PC-9 (cell line): Measurements from ENCODE around the gene SNF8. TPM values are rescaled to one million over a fixed set of nuclear protein-coding genes. Genes with fewer than 3 reads are reported as not detected.

ENCODE experiments used
- BruUV-seq: library from RNA; stranded (reverse); fragments of 400-500 nt; replicated peaks from 2 replicates; lab custom pipeline; 2021; lab: Mats Ljungman, UMichigan
- CTCF ChIA-PET: fragments of 300-600 bp; sonication (Branson Sonifier 250); formaldehyde crosslinking; loops from one replicate; lab custom pipeline; 2022; ENCODE audit warnings: antibody characterized with exemption; lab: Charles Lee
- POLR2A ChIA-PET: fragments of 300-600 bp; sonication (Branson Sonifier 250); formaldehyde crosslinking; loops from one replicate; lab custom pipeline; 2022; ENCODE audit warnings: antibody characterized with exemption; ENCODE audit not compliant: unreplicated experiment; lab: Charles Lee
- DNase-seq, 2 experiments: peaks; one replicate each; pipeline versions ENCODE4 v3.0.0 to v3.0.0-alpha.2; 2015 to 2022; ENCODE audit warnings: mixed read lengths in 1 of 2
- H2AFZ ChIP-seq: fragments of 200-600 bp; sonication (generic); 2 replicates; pipeline ENCODE4 v1.8.1; 2017; ENCODE audit warnings: antibody characterized with exemption
- H3F3A ChIP-seq: fragments of 200-600 bp; sonication (generic); 2 replicates; pipeline ENCODE4 v1.8.1; 2017; ENCODE audit warnings: antibody characterized with exemption, mild to moderate bottlenecking, low read depth; ENCODE audit not compliant: insufficient read depth
- H3K27ac ChIP-seq: fragments of 200-600 bp; sonication (generic); 2 replicates; pipeline ENCODE4 v1.6.1; 2016; ENCODE audit warnings: mixed run types
- H3K27me3 ChIP-seq: fragments of 200-600 bp; sonication (generic); 2 replicates; pipeline ENCODE4 v1.6.1; 2016; ENCODE audit warnings: low read depth, mixed run types; ENCODE audit not compliant: insufficient read depth
- H3K36me3 ChIP-seq: fragments of 200-600 bp; sonication (generic); 2 replicates; pipeline ENCODE4 v1.6.1; 2016; ENCODE audit warnings: low read depth, mixed run types
- H3K4me1 ChIP-seq: fragments of 200-600 bp; sonication (generic); replicated peaks from 2 replicates; pipeline ENCODE4 v1.6.1; 2016; ENCODE audit warnings: mixed run types; ENCODE audit not compliant: insufficient read depth
- H3K4me2 ChIP-seq: fragments of 200-600 bp; sonication (generic); 2 replicates; pipeline ENCODE4 v1.6.1; 2017; ENCODE audit warnings: mixed run types
- H3K4me3 ChIP-seq: fragments of 200-600 bp; sonication (generic); 2 replicates; pipeline ENCODE4 v1.6.1; 2016; ENCODE audit warnings: mixed run types
- H3K79me2 ChIP-seq: fragments of 200-600 bp; sonication (generic); 2 replicates; pipeline ENCODE4 v1.6.1; 2017; ENCODE audit warnings: low read depth, mixed run types
- H3K9me2 ChIP-seq: fragments of 200-600 bp; sonication (generic); 2 replicates; pipeline ENCODE4 v1.8.1; 2017; ENCODE audit warnings: mild to moderate bottlenecking; ENCODE audit not compliant: insufficient read depth
- H3K9me3 ChIP-seq: fragments of 200-600 bp; sonication (generic); 2 replicates; pipeline ENCODE4 v1.8.1; 2016; ENCODE audit warnings: low read depth; ENCODE audit not compliant: insufficient read depth
- H4K20me1 ChIP-seq: fragments of 200-600 bp; sonication (generic); 2 replicates; pipeline ENCODE4 v1.8.1; 2017; ENCODE audit not compliant: insufficient read depth
- EZH2 ChIP-seq: fragments of 200-600 bp; sonication (generic); IDR thresholded peaks from 2 replicates; pipeline ENCODE4 v1.8.0; 2017; ENCODE audit warnings: antibody characterized with exemption, low read depth
- intact Hi-C: fragments of 100-400 bp; cut with micrococcal nuclease; formaldehyde crosslinking; loops from one replicate; pipeline ENCODE4 v1.10.0; 2022; ENCODE audit not compliant: unreplicated experiment
- total RNA-seq: library from RNA; stranded (reverse); gene quantifications from 2 replicates; pipeline ENCODE4 v1.2.3, GENCODE V29; 2021
- TF ChIP-seq, protein P1 (sequence below): fragments of 200-600 bp; sonication (generic); conservative IDR thresholded peaks from 2 replicates; pipeline ENCODE4 v1.6.1; 2017; ENCODE audit warnings: mixed run types, antibody characterized with exemption, mild to moderate bottlenecking, moderate library complexity

SNF8 gene
- total RNA-seq, 1 experiment from 2014 or later: 103 TPM

GRCh38 chr17:48930435-48930873 is 14.2 kb downstream of the SNF8 start:
- Histone ChIP-seq H4K20me1 (peaks cover 12% of the 10 kb centered on the region; the same call in 1 of the 2 replicates), H3K4me1 (no peaks in the 10 kb centered on the region), H3K36me3 (peaks cover 49% of the 10 kb centered on the region), H3K79me2 (no peaks in the 10 kb centered on the region), H3K4me2 (no peak overlapping the region), H2AFZ (no peak overlapping the region), H3K4me3 (no peak overlapping the region), H3F3A (peaks cover 78% of the 10 kb centered on the region), H3K27me3 (no peaks in the 10 kb centered on the region), H3K9me3 (no peaks in the 10 kb centered on the region), H3K27ac (peak overlapping the region; percentile 4; the same call in 1 of the 2 replicates), H3K9me2 (no peaks in the 10 kb centered on the region)
- ChIA-PET CTCF (interaction anchor here (0.6 kb wide), 1 partner anchor 101 kb away, joined by 5 read pairs; no protein-coding TSS in a partner anchor), POLR2A (no interaction called here)
- TF ChIP-seq, protein P1, sequence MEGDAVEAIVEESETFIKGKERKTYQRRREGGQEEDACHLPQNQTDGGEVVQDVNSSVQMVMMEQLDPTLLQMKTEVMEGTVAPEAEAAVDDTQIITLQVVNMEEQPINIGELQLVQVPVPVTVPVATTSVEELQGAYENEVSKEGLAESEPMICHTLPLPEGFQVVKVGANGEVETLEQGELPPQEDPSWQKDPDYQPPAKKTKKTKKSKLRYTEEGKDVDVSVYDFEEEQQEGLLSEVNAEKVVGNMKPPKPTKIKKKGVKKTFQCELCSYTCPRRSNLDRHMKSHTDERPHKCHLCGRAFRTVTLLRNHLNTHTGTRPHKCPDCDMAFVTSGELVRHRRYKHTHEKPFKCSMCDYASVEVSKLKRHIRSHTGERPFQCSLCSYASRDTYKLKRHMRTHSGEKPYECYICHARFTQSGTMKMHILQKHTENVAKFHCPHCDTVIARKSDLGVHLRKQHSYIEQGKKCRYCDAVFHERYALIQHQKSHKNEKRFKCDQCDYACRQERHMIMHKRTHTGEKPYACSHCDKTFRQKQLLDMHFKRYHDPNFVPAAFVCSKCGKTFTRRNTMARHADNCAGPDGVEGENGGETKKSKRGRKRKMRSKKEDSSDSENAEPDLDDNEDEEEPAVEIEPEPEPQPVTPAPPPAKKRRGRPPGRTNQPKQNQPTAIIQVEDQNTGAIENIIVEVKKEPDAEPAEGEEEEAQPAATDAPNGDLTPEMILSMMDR: no peak
- TF ChIP-seq EZH2: no peak
- intact Hi-C loops: no loop called here
- no TSS peak for BruUV-seq
- DNase-seq: no peak

- H3K27ac ChIP-seq: peak overlapping the region; percentile 4; the same call in 1 of the 2 replicates
- ChIA-PET POLR2A (interaction anchor here (0.6 kb wide), 1 partner anchor 367 kb away, joined by 4 read pairs; no protein-coding TSS in a partner anchor), CTCF (interaction anchor here (0.6 kb wide), 1 partner anchor 101 kb away, joined by 5 read pairs; no protein-coding TSS in a partner anchor)
- no peaks in the 10 kb centered on the region for H3K4me1 ChIP-seq
- H3K36me3 ChIP-seq: peaks cover 50% of the 10 kb centered on the region
- intact Hi-C loops: no loop called here
- H3K4me2 ChIP-seq: no peak overlapping the region
- TF ChIP-seq, protein P1: no peak
- no peak for TF ChIP-seq EZH2
- H4K20me1 ChIP-seq: peaks cover 18% of the 10 kb centered on the region; the same call in 1 of the 2 replicates
- no peaks in the 10 kb centered on the region for H3K9me3 ChIP-seq
- H3F3A ChIP-seq: peaks cover 78% of the 10 kb centered on the region
- no peaks in the 10 kb centered on the region for H3K27me3 ChIP-seq
- H3K9me2 ChIP-seq: no peaks in the 10 kb centered on the region
- DNase-seq: no peak
- no peaks in the 10 kb centered on the region for H3K79me2 ChIP-seq
- H3K4me3 ChIP-seq: no peak overlapping the region
- no TSS peak for BruUV-seq
- H2AFZ ChIP-seq: no peak overlapping the region
Observed at GRCh38 chr17:48929812-48930165, 14.9 kb downstream of the SNF8 start.

DNA sequence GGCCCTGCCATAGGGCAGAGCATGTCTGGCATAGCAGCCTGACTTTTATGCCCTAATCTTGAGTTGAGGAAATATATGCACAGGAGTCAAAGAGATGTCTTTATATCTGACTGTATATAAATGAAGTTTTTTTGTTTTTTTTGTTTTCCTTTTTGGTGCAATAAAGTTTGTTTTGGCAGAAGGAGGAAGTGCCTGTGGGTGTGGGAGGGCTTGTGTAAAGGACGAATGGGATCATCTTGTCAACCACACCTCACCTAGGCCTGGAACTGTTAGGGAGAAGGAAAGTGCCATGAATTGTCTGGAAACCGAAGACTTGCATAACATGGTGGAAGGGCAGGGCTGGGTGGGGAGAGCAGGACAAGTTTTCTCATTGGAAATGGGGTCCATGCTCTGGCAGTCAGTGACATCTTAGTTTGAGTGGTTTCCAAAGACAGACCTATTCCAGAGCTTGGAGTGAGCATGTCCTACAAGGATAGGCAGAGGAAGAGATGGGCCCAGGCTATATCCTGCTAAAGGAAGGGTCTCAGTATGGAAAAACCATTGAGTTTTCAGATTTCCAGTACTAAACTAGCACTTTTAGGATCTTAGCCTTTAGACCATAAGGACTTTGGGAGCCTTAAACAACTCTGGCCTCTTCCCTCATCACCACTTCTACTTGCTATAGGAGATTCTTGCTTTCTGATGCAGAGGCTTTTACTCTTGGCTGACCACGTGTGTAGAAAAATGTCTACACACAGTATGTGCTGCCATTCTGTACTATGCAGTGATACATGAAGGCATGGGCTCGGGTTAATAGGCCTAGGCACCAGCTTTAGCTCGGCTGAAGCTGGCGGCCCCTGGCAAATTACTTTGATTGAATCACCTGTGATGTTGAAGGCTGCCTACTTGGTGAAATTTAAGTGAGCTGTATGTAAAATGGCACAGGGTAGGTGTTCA is 15.5 kb downstream of the SNF8 start:
- Histone ChIP-seq H3K36me3 (peaks cover 54% of the 10 kb centered on the region), H4K20me1 (peaks cover 21% of the 10 kb centered on the region), H2AFZ (no peak overlapping the region), H3K9me2 (no peaks in the 10 kb centered on the region), H3F3A (peaks cover 77% of the 10 kb centered on the region), H3K9me3 (no peaks in the 10 kb centered on the region), H3K79me2 (no peaks in the 10 kb centered on the region), H3K27me3 (no peaks in the 10 kb centered on the region), H3K4me3 (no peak overlapping the region), H3K27ac (no peak overlapping the region), H3K4me1 (no peaks in the 10 kb centered on the region), H3K4me2 (no peak overlapping the region)
- intact Hi-C loops: no loop called here
- ChIA-PET CTCF (no interaction called here), POLR2A (interaction anchor here (0.6 kb wide), 1 partner anchor 368 kb away, joined by 4 read pairs; no protein-coding TSS in a partner anchor)
- BruUV-seq: no TSS peak
- TF ChIP-seq EZH2: no peak
- DNase-seq: no peak
